ENCODE results near the gene IL36B.

GRCh38 chr2:112997151-112997550 is 55.5 kb downstream of the IL36B start:
- TF ChIP-seq CTCF (conservative IDR thresholded peaks at IDR 0.05) (no peak), EZH2 (IDR thresholded peaks at IDR 0.05; ENCODE audit: low read depth) (no peak)
